Right kidney (tissue), 1 donor: ENCODE results near the gene MORN5.
A peak's percentile ranks its signal among the peaks of the same experiment; 100 is the strongest.

Experiments
- DNase-seq: peaks from one replicate; pipeline ENCODE4 v3.0.0-alpha.2; 2016

The MORN5 gene

GRCh38 chr9:122216798-122217418 lies 57.2 kb downstream of the MORN5 start:
- DNase-seq: peak; percentile 42

GRCh38 chr9:122217640-122218039 lies 57.9 kb downstream of the MORN5 start:
- no peak for DNase-seq

- peak; percentile 28 for DNase-seq
These were observed 58.6 kb downstream of the MORN5 start for GRCh38 chr9:122218071-122218934.

GRCh38 chr9:122218935-122219855 lies 59.5 kb downstream of the MORN5 start:
- DNase-seq: peak; percentile 81

- peak; percentile 84 for DNase-seq
These were observed 60.4 kb downstream of the MORN5 start for GRCh38 chr9:122219856-122220672.

- no peak for DNase-seq
These were observed 61.0 kb downstream of the MORN5 start for GRCh38 chr9:122220673-122221182.

- peak; percentile 51 for DNase-seq
These were observed 61.6 kb downstream of the MORN5 start for GRCh38 chr9:122221183-122221811.

GRCh38 chr9:122222791-122223190 lies 63.1 kb downstream of the MORN5 start:
- no peak for DNase-seq

- DNase-seq: no peak
These were observed 63.7 kb downstream of the MORN5 start for GRCh38 chr9:122223435-122223834.

- DNase-seq: peak; percentile 57
These were observed 65.8 kb downstream of the MORN5 start for GRCh38 chr9:122225312-122226141.

GRCh38 chr9:122226142-122226757 lies 66.5 kb downstream of the MORN5 start:
- peak; percentile 67 for DNase-seq

- peak; percentile 62 for DNase-seq
These were observed 67.3 kb downstream of the MORN5 start for GRCh38 chr9:122226758-122227574.

- no peak for DNase-seq
These were observed 67.8 kb downstream of the MORN5 start for GRCh38 chr9:122227575-122227900.

- peak; percentile 70 for DNase-seq
These were observed 68.5 kb downstream of the MORN5 start for GRCh38 chr9:122228191-122228567.

- peak; percentile 68 for DNase-seq
These were observed 69.1 kb downstream of the MORN5 start, which contains the start of gene LHX6 for GRCh38 chr9:122228568-122229484. Gene LHX6, minus strand, starts transcription at chr9:122228957. Its CDS starts 217 bp downstream, at chr9:122228740.

- no peak for DNase-seq
These were observed 69.8 kb downstream of the MORN5 start for GRCh38 chr9:122229485-122229837.

- no peak for DNase-seq
These were observed 73.1 kb downstream of the MORN5 start for GRCh38 chr9:122232796-122233306.
